Mucosa of stomach (tissue), 1 donor: ENCODE data around the gene ANGPTL5.
A peak's percentile ranks its signal among the peaks of the same experiment; 100 is the strongest.

ENCODE experiments used
- H3K27me3 ChIP-seq: one replicate; pipeline ENCODE4 v1.7.0; 2013; ENCODE audit warnings: mild to moderate bottlenecking, low read length; ENCODE audit not compliant: control insufficient read depth, insufficient read depth
- H3K36me3 ChIP-seq: one replicate; pipeline ENCODE4 v1.7.0; 2013; ENCODE audit warnings: low read length; ENCODE audit not compliant: control insufficient read depth, insufficient read depth
- H3K4me1 ChIP-seq: one replicate; pipeline ENCODE4 v1.7.0; 2013; ENCODE audit warnings: mild to moderate bottlenecking, low read length; ENCODE audit not compliant: control insufficient read depth, insufficient read depth
- H3K4me3 ChIP-seq: one replicate; pipeline ENCODE4 v1.7.0; 2013; ENCODE audit warnings: low read length
- H3K9ac ChIP-seq: one replicate; pipeline ENCODE4 v1.7.0; 2013; ENCODE audit warnings: mild to moderate bottlenecking, low read length, moderate library complexity
- H3K9me3 ChIP-seq: one replicate; pipeline ENCODE4 v1.7.0; 2013; ENCODE audit warnings: mild to moderate bottlenecking, low read length, moderate library complexity; ENCODE audit not compliant: control insufficient read depth
- donor health status: Pancreatic carcinoma.

Gene ANGPTL5

GRCh38 chr11:101920992-101921391 is 4.7 kb upstream of the ANGPTL5 start:
- Histone ChIP-seq H3K9ac (no peak overlapping the region), H3K4me1 (no peaks in the 10 kb centered on the region), H3K36me3 (no peaks in the 10 kb centered on the region), H3K4me3 (no peak overlapping the region), H3K27me3 (no peaks in the 10 kb centered on the region), H3K9me3 (no peaks in the 10 kb centered on the region)

GRCh38 chr11:101917226-101917625 is 904 bp upstream of the ANGPTL5 start:
- Histone ChIP-seq H3K4me3 (no peak overlapping the region), H3K9me3 (no peaks in the 10 kb centered on the region), H3K9ac (no peak overlapping the region), H3K36me3 (no peaks in the 10 kb centered on the region), H3K4me1 (peaks cover 4% of the 10 kb centered on the region), H3K27me3 (no peaks in the 10 kb centered on the region)

- Histone ChIP-seq H3K9ac (peak overlapping the region; percentile 68), H3K27me3 (no peaks in the 10 kb centered on the region), H3K4me1 (peaks cover 4% of the 10 kb centered on the region), H3K9me3 (no peaks in the 10 kb centered on the region), H3K36me3 (no peaks in the 10 kb centered on the region), H3K4me3 (peak overlapping the region; percentile 56)
Observed at GRCh38 chr11:101915791-101916291, 481 bp downstream of the ANGPTL5 start.

- Histone ChIP-seq H3K4me3 (peak within 1 kb of the TSS; percentile 56), H3K4me1 (peaks cover 4% of the 10 kb centered on the region), H3K36me3 (no peaks in the 10 kb centered on the region), H3K9ac (peak within 1 kb of the TSS; percentile 68), H3K27me3 (no peaks in the 10 kb centered on the region), H3K9me3 (no peaks in the 10 kb centered on the region)
Observed at GRCh38 chr11:101914738-101915426, 1.4 kb downstream of the ANGPTL5 start, which contains the start of gene CEP126. TSS of gene CEP126 (plus strand) at chr11:101915010. CDS start at chr11:101915285, 275 bp downstream.

GRCh38 chr11:101914341-101914737 is 2.0 kb downstream of the ANGPTL5 start:
- Histone ChIP-seq H3K4me1 (peaks cover 4% of the 10 kb centered on the region), H3K36me3 (no peaks in the 10 kb centered on the region), H3K9me3 (no peaks in the 10 kb centered on the region), H3K9ac (peak overlapping the region; percentile 68), H3K27me3 (no peaks in the 10 kb centered on the region), H3K4me3 (peak overlapping the region; percentile 56)

- H3K36me3 ChIP-seq, result no peaks in the 10 kb centered on the region
- H3K9ac ChIP-seq, result no peak overlapping the region
- H3K9me3 ChIP-seq, result no peaks in the 10 kb centered on the region
- no peaks in the 10 kb centered on the region for H3K27me3 ChIP-seq
- no peak overlapping the region for H3K4me3 ChIP-seq
- H3K4me1 ChIP-seq, result peaks cover 4% of the 10 kb centered on the region
Observed at GRCh38 chr11:101913656-101914055, 2.7 kb downstream of the ANGPTL5 start.

- Histone ChIP-seq H3K4me1 (peaks cover 4% of the 10 kb centered on the region), H3K4me3 (no peak overlapping the region), H3K36me3 (no peaks in the 10 kb centered on the region), H3K9me3 (no peaks in the 10 kb centered on the region), H3K9ac (no peak overlapping the region), H3K27me3 (no peaks in the 10 kb centered on the region)
Observed at GRCh38 chr11:101912823-101913284, 3.5 kb downstream of the ANGPTL5 start.

- Histone ChIP-seq H3K4me3 (no peak overlapping the region), H3K27me3 (no peaks in the 10 kb centered on the region), H3K4me1 (no peaks in the 10 kb centered on the region), H3K36me3 (no peaks in the 10 kb centered on the region), H3K9me3 (no peaks in the 10 kb centered on the region), H3K9ac (no peak overlapping the region)
Observed at GRCh38 chr11:101909087-101909486, 7.2 kb downstream of the ANGPTL5 start.

GRCh38 chr11:101907815-101908214 is 8.5 kb downstream of the ANGPTL5 start:
- H3K4me1 ChIP-seq, result no peaks in the 10 kb centered on the region
- no peaks in the 10 kb centered on the region for H3K27me3 ChIP-seq
- no peaks in the 10 kb centered on the region for H3K36me3 ChIP-seq
- H3K9me3 ChIP-seq, result no peaks in the 10 kb centered on the region
- no peak overlapping the region for H3K4me3 ChIP-seq
- H3K9ac ChIP-seq, result no peak overlapping the region

- Histone ChIP-seq H3K4me1 (no peaks in the 10 kb centered on the region), H3K9ac (no peak overlapping the region), H3K27me3 (no peaks in the 10 kb centered on the region), H3K9me3 (no peaks in the 10 kb centered on the region), H3K36me3 (no peaks in the 10 kb centered on the region), H3K4me3 (no peak overlapping the region)
Observed at GRCh38 chr11:101894505-101894904, 21.8 kb downstream of the ANGPTL5 start.

GRCh38 chr11:101889767-101890166 is 26.6 kb downstream of the ANGPTL5 start:
- H3K4me3 ChIP-seq, result no peak overlapping the region
- H3K4me1 ChIP-seq, result no peaks in the 10 kb centered on the region
- no peak overlapping the region for H3K9ac ChIP-seq
- no peaks in the 10 kb centered on the region for H3K9me3 ChIP-seq
- H3K27me3 ChIP-seq, result no peaks in the 10 kb centered on the region
- H3K36me3 ChIP-seq, result no peaks in the 10 kb centered on the region

- Histone ChIP-seq H3K27me3 (no peaks in the 10 kb centered on the region), H3K4me3 (no peak overlapping the region), H3K9me3 (no peaks in the 10 kb centered on the region), H3K36me3 (no peaks in the 10 kb centered on the region), H3K9ac (no peak overlapping the region), H3K4me1 (no peaks in the 10 kb centered on the region)
Observed at GRCh38 chr11:101885631-101886030, 30.7 kb downstream of the ANGPTL5 start.
